HCT116 (cell line): Measurements from ENCODE around the gene GSC. TPM values are rescaled to one million over a fixed set of nuclear protein-coding genes. Genes with fewer than 3 reads are reported as not detected.

Experiments used
- ATAC-seq: fragments of 200-7000 bp; cut with Tn5 transposase; 2 replicates; pipeline ENCODE4 v1.9.1; 2020; ENCODE audit warnings: mild to moderate bottlenecking, moderate library complexity
- BruUV-seq: library from RNA; stranded (reverse); fragments of 400-500 nt; replicated peaks from 2 replicates; lab custom pipeline; 2021; lab: Mats Ljungman, UMichigan
- CTCF ChIA-PET: fragments of 300-600 bp; sonication (Branson Sonifier 250); formaldehyde crosslinking; loops from one replicate; lab custom pipeline; 2021; ENCODE audit warnings: antibody characterized with exemption; lab: Charles Lee
- POLR2A ChIA-PET: fragments of 300-600, 350-600 bp; sonication (Branson Sonifier 250); formaldehyde crosslinking; loops from one replicate; lab custom pipeline; 2021; ENCODE audit warnings: antibody characterized with exemption; lab: Charles Lee
- RAD21 ChIA-PET, 2 experiments: fragments of 300-600 bp; sonication (Branson Sonifier 250); formaldehyde crosslinking; loops; one replicate each; lab custom pipeline; 2023; ENCODE audit warnings: low total read pairs in 2 of 2; ENCODE audit not compliant: uncharacterized antibody in 2 of 2, unreplicated experiment in 2 of 2, low non-redundant PET in 1 of 2; lab: Charles Lee
- DNase-seq: peaks from one replicate; pipeline ENCODE4 v3.0.0-alpha.2; 2010; ENCODE audit warnings: low read depth, low spot score
- H2AFZ ChIP-seq: fragments of 200-600 bp; shearing (Covaris generic), sonication (generic); 2 replicates; pipeline ENCODE4 v1.6.1; 2017; ENCODE audit warnings: low read depth, mixed run types, mixed read lengths, antibody characterized with exemption, low read length; ENCODE audit not compliant: poor library complexity, severe bottlenecking
- H3K27ac ChIP-seq: 2 replicates; pipeline ENCODE4 v1.5.1; 2012; ENCODE audit warnings: low read depth, low read length
- H3K27me3 ChIP-seq: fragments of 200-600 bp; sonication (generic); 2 replicates; pipeline ENCODE4 v1.6.1; 2016; ENCODE audit warnings: mixed run types, low read length, mixed read lengths; ENCODE audit not compliant: insufficient read depth
- H3K36me3 ChIP-seq, 2 experiments: fragments of 200-500 bp in 1 of 2; fragments of 200-600 bp in 1 of 2; sonication (Bioruptor generic) in 1 of 2; sonication (generic) in 1 of 2; 2 replicates each; pipeline versions ENCODE4 v1.5.1 to v1.6.1; 2014 to 2016; ENCODE audit warnings: low read length in 2 of 2, inconsistent platforms in 1 of 2, mixed read lengths in 1 of 2, mixed run types in 1 of 2; ENCODE audit not compliant: insufficient read depth in 2 of 2, control insufficient read depth in 1 of 2
- H3K4me1 ChIP-seq, 2 experiments: fragments of 200-600 bp in 1 of 2; sonication (generic) in 1 of 2; 2 replicates each; pipeline versions ENCODE4 v1.5.1 to v1.6.1; 2012 to 2017; ENCODE audit warnings: low read length in 2 of 2, inconsistent platforms in 1 of 2, mild to moderate bottlenecking in 1 of 2, mixed read lengths in 1 of 2, mixed run types in 1 of 2, moderate library complexity in 1 of 2; ENCODE audit not compliant: insufficient read depth in 2 of 2, control insufficient read depth in 1 of 2
- H3K4me2 ChIP-seq: fragments of 200-600 bp; sonication (generic); 2 replicates; pipeline ENCODE4 v1.6.1; 2017; ENCODE audit warnings: mixed run types, low read length, mixed read lengths
- H3K4me3 ChIP-seq, 2 experiments: fragments of 200-600 bp in 1 of 2; sonication (generic) in 1 of 2; replicated peaks in 1 of 2; 2 replicates each; pipeline ENCODE4 v1.5.1; 2011 to 2016; ENCODE audit warnings: low read length in 2 of 2, control low read depth in 1 of 2, low read depth in 1 of 2, mild to moderate bottlenecking in 1 of 2, mixed read lengths in 1 of 2, mixed run types in 1 of 2
- H3K79me2 ChIP-seq: fragments of 200-600 bp; sonication (generic); 2 replicates; pipeline ENCODE4 v1.6.1; 2017; ENCODE audit warnings: mild to moderate bottlenecking, mixed run types, low read length, moderate library complexity, mixed read lengths; ENCODE audit not compliant: insufficient read depth
- H3K9ac ChIP-seq: fragments of 200-600 bp; sonication (generic); 2 replicates; pipeline ENCODE4 v1.6.1; 2016; ENCODE audit warnings: low read length, mixed read lengths
- H3K9me2 ChIP-seq: fragments of 200-600 bp; sonication (generic), shearing (Covaris generic); 2 replicates; pipeline ENCODE4 v1.6.1; 2017; ENCODE audit warnings: mixed run types, mild to moderate bottlenecking, moderate library complexity; ENCODE audit not compliant: insufficient read depth
- H3K9me3 ChIP-seq, 2 experiments: fragments of 200-500 bp in 1 of 2; fragments of 200-600 bp in 1 of 2; sonication (Bioruptor generic) in 1 of 2; sonication (generic) in 1 of 2; 2 replicates each; pipeline ENCODE4 v1.6.1; 2014 to 2017; ENCODE audit warnings: low read length in 2 of 2, mixed read lengths in 2 of 2, inconsistent platforms in 1 of 2, low read depth in 1 of 2, mild to moderate bottlenecking in 1 of 2, mixed run types in 1 of 2, moderate library complexity in 1 of 2; ENCODE audit not compliant: control insufficient read depth in 1 of 2, insufficient read depth in 1 of 2
- H4K20me1 ChIP-seq: fragments of 200-600 bp; sonication (generic), shearing (Covaris generic); 2 replicates; pipeline ENCODE4 v1.6.1; 2017; ENCODE audit warnings: mixed run types, mild to moderate bottlenecking, moderate library complexity; ENCODE audit not compliant: insufficient read depth
- CBX3 ChIP-seq: IDR thresholded peaks from 2 replicates; pipeline ENCODE4 v1.6.1; 2012; ENCODE audit warnings: low read depth
- CEBPB ChIP-seq: IDR thresholded peaks from 2 replicates; pipeline ENCODE4 v1.6.1; 2012; ENCODE audit warnings: low read depth
- CTCF ChIP-seq, 3 experiments: fragments of 200-600 bp in 1 of 3; sonication (generic) in 1 of 3; IDR thresholded peaks in 2 of 3; conservative IDR thresholded peaks in 1 of 3; 2 replicates each; pipeline ENCODE4 v1.5.1; 2012 to 2017; ENCODE audit warnings: low read depth in 2 of 3, low read length in 2 of 3, antibody characterized with exemption in 1 of 3, borderline replicate concordance in 1 of 3, control low read depth in 1 of 3, mild to moderate bottlenecking in 1 of 3, mixed read lengths in 1 of 3, mixed run types in 1 of 3, moderate library complexity in 1 of 3; ENCODE audit not compliant: insufficient read depth in 1 of 3
- EGR1 ChIP-seq: IDR thresholded peaks from 2 replicates; pipeline ENCODE4 v1.6.1; 2012; ENCODE audit warnings: low read depth
- EZH2 ChIP-seq: fragments of 200-600 bp; sonication (generic); IDR thresholded peaks from 2 replicates; pipeline ENCODE4 v1.6.1; 2017; ENCODE audit warnings: antibody characterized with exemption, mixed run types
- EZH2phosphoT487 ChIP-seq: fragments of 200-600 bp; IDR thresholded peaks from 2 replicates; pipeline ENCODE4 v1.6.1; 2018; ENCODE audit warnings: antibody characterized with exemption, borderline replicate concordance
- FOSL1 ChIP-seq: IDR thresholded peaks from 2 replicates; pipeline ENCODE4 v1.6.1; 2012; ENCODE audit warnings: low read depth
- SIN3A ChIP-seq: IDR thresholded peaks from 2 replicates; pipeline ENCODE4 v1.6.1; 2012; ENCODE audit warnings: low read depth
- SRF ChIP-seq: IDR thresholded peaks from 2 replicates; pipeline ENCODE4 v1.6.1; 2012; ENCODE audit warnings: low read depth
- TCF7L2 ChIP-seq: IDR thresholded peaks from 2 replicates; pipeline ENCODE4 v1.7.0; 2011; ENCODE audit warnings: borderline replicate concordance, inconsistent platforms; ENCODE audit not compliant: insufficient read depth, insufficient read length; ENCODE audit errors: extremely low read depth
- ZFX ChIP-seq: fragments of 450-650 bp; IDR thresholded peaks from 2 replicates; pipeline ENCODE4 v1.6.1; 2017
- intact Hi-C: fragments of 100-400 bp; cut with micrococcal nuclease; formaldehyde crosslinking; loops from 2 replicates; pipeline ENCODE4 v1.10.0; 2022
- total RNA-seq: library from RNA; stranded (reverse); gene quantifications from one replicate; pipeline ENCODE4 v1.2.1, GENCODE V29; 2021; ENCODE audit not compliant: unreplicated experiment
- TF ChIP-seq, protein P1 (sequence below): IDR thresholded peaks from 2 replicates; pipeline ENCODE4 v1.6.1; 2012; ENCODE audit warnings: low read depth

Gene GSC
- total RNA-seq, 1 experiment from 2014 or later = not detected

- Histone ChIP-seq H3K27ac (no peak overlapping the region), H3K4me2 (no peak overlapping the region), H3K9me3 (no peaks in the 10 kb centered on the region), H4K20me1 (no peaks in the 10 kb centered on the region), H3K9me2 (no peaks in the 10 kb centered on the region), H3K9ac (no peak overlapping the region), H3K4me1 (no peaks in the 10 kb centered on the region), H3K79me2 (no peaks in the 10 kb centered on the region), H3K27me3 (peaks cover 7% of the 10 kb centered on the region; the same call in 1 of the 2 replicates), H3K4me3 (no peak overlapping the region), H2AFZ (no peak overlapping the region), H3K36me3 (no peaks in the 10 kb centered on the region)
- no peak for TF ChIP-seq CBX3
- no peak for TF ChIP-seq CTCF (IDR thresholded peaks at IDR 0.05 in 2 of 3, conservative IDR thresholded peaks at IDR 0.05 in 1 of 3; ENCODE audit: borderline replicate concordance in 1 of 3, insufficient read depth in 1 of 3, low read depth in 2 of 3, low read length in 2 of 3)
- TF ChIP-seq EGR1 = no peak
- no peak for TF ChIP-seq FOSL1
- TF ChIP-seq EZH2 = no peak
- no peak for TF ChIP-seq ZFX
- TF ChIP-seq SIN3A = no peak
- TF ChIP-seq, protein P1, sequence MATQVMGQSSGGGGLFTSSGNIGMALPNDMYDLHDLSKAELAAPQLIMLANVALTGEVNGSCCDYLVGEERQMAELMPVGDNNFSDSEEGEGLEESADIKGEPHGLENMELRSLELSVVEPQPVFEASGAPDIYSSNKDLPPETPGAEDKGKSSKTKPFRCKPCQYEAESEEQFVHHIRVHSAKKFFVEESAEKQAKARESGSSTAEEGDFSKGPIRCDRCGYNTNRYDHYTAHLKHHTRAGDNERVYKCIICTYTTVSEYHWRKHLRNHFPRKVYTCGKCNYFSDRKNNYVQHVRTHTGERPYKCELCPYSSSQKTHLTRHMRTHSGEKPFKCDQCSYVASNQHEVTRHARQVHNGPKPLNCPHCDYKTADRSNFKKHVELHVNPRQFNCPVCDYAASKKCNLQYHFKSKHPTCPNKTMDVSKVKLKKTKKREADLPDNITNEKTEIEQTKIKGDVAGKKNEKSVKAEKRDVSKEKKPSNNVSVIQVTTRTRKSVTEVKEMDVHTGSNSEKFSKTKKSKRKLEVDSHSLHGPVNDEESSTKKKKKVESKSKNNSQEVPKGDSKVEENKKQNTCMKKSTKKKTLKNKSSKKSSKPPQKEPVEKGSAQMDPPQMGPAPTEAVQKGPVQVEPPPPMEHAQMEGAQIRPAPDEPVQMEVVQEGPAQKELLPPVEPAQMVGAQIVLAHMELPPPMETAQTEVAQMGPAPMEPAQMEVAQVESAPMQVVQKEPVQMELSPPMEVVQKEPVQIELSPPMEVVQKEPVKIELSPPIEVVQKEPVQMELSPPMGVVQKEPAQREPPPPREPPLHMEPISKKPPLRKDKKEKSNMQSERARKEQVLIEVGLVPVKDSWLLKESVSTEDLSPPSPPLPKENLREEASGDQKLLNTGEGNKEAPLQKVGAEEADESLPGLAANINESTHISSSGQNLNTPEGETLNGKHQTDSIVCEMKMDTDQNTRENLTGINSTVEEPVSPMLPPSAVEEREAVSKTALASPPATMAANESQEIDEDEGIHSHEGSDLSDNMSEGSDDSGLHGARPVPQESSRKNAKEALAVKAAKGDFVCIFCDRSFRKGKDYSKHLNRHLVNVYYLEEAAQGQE = no peak
- TF ChIP-seq TCF7L2 = no peak
- no peak for TF ChIP-seq SRF
- no peak for TF ChIP-seq CEBPB
- TF ChIP-seq EZH2phosphoT487 = no peak
- no TSS peak for BruUV-seq
- ChIA-PET RAD21 (no interaction called here), CTCF (no interaction called here), POLR2A (no interaction called here)
- ATAC-seq (no peak), DNase-seq (no peak)
- intact Hi-C loops = no loop called here
These were observed 2.1 kb upstream of the GSC start for GRCh38 chr14:94771906-94772490.
